Mucosa of stomach (tissue), 1 donor: Measurements from ENCODE around the gene HOXC9.

ENCODE experiments used
- H3K27me3 ChIP-seq: one replicate; pipeline ENCODE4 v1.7.0; 2013; ENCODE audit warnings: mild to moderate bottlenecking, low read length; ENCODE audit not compliant: control insufficient read depth, insufficient read depth
- H3K36me3 ChIP-seq: one replicate; pipeline ENCODE4 v1.7.0; 2013; ENCODE audit warnings: low read length; ENCODE audit not compliant: control insufficient read depth, insufficient read depth
- H3K4me1 ChIP-seq: one replicate; pipeline ENCODE4 v1.7.0; 2013; ENCODE audit warnings: mild to moderate bottlenecking, low read length; ENCODE audit not compliant: control insufficient read depth, insufficient read depth
- H3K4me3 ChIP-seq: one replicate; pipeline ENCODE4 v1.7.0; 2013; ENCODE audit warnings: low read length
- H3K9ac ChIP-seq: one replicate; pipeline ENCODE4 v1.7.0; 2013; ENCODE audit warnings: mild to moderate bottlenecking, low read length, moderate library complexity
- H3K9me3 ChIP-seq: one replicate; pipeline ENCODE4 v1.7.0; 2013; ENCODE audit warnings: mild to moderate bottlenecking, low read length, moderate library complexity; ENCODE audit not compliant: control insufficient read depth
- donor health status: Pancreatic carcinoma.

Gene HOXC9

DNA sequence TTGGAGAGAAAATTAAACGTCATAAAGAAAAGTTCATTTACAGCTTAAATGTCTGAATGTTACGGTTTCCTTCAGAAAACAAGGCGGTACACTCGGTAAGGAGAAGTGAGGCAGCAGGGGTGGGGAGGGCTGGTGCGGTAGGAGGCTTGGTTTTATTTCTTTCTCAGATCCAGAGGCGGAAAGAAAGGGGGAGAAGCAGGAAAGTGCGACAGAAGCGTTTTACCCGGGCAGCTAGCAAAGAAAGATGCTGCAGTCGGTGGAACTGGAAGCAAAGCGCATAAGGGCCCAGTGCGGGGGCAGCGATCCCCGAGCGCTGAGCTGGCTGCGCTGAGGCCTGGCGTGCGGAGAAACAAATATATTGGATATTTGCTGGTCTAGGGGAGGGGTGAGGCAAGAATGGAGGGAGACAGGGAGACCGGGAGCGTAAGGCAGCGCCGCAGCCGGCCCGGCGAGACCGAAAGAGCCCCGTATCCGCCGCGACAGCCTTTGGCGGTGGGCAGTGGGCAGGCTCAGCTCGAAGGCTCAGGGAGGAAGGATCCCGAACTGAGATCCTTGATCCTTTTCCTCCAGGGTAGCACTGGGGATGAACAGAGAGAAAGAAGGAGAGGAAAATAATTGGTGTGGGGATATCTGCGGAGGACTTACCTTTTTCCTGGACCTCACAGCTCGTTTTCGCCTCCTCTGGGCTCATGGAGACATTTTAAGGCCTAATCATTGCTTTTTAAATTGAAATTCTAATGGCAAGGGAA, 33.4 kb upstream of the HOXC9 start:
- H3K9ac ChIP-seq, result no peak overlapping the region
- H3K4me1 ChIP-seq, result no peaks in the 10 kb centered on the region
- peaks cover 100% of the 10 kb centered on the region for H3K27me3 ChIP-seq
- no peaks in the 10 kb centered on the region for H3K9me3 ChIP-seq
- no peaks in the 10 kb centered on the region for H3K36me3 ChIP-seq
- no peak overlapping the region for H3K4me3 ChIP-seq

DNA sequence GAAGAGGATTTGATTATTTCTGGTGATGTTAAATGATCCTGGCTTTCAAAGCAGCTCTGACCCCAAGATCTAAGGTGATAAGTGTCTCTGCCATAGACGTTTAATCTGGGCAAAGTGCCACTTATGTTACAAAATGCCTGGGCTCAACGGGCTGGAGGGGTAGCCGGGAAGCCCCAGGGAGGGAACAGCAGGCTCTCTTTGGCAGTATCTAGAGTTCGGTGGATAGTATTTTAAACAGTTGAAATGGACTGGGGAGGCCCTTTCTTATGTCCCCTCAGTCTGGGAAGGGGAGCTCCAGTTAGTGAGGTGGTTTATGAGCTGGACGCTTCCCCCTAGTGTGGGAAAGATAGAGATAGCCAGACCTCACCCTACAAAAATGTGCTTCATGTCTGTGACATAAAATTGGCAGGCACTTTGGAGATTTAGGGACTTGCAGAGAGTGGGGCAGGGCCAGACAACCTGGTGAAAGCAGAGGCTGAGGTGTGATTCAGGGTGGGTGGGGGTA, 32.5 kb upstream of the HOXC9 start:
- Histone ChIP-seq H3K4me1 (no peaks in the 10 kb centered on the region), H3K36me3 (no peaks in the 10 kb centered on the region), H3K9ac (no peak overlapping the region), H3K9me3 (no peaks in the 10 kb centered on the region), H3K4me3 (no peak overlapping the region), H3K27me3 (peaks cover 100% of the 10 kb centered on the region)

GRCh38 chr12:53968214-53969127, 31.5 kb upstream of the HOXC9 start:
- no peak overlapping the region for H3K9ac ChIP-seq
- H3K36me3 ChIP-seq, result no peaks in the 10 kb centered on the region
- H3K4me1 ChIP-seq, result no peaks in the 10 kb centered on the region
- no peaks in the 10 kb centered on the region for H3K9me3 ChIP-seq
- H3K4me3 ChIP-seq, result no peak overlapping the region
- H3K27me3 ChIP-seq, result peaks cover 100% of the 10 kb centered on the region

GRCh38 chr12:53969588-53970259, 30.2 kb upstream of the HOXC9 start:
- H3K9ac ChIP-seq, result no peak overlapping the region
- peaks cover 100% of the 10 kb centered on the region for H3K27me3 ChIP-seq
- no peaks in the 10 kb centered on the region for H3K36me3 ChIP-seq
- H3K4me3 ChIP-seq, result no peak overlapping the region
- H3K4me1 ChIP-seq, result peaks cover 7% of the 10 kb centered on the region
- no peaks in the 10 kb centered on the region for H3K9me3 ChIP-seq

- H3K9me3 ChIP-seq, result no peaks in the 10 kb centered on the region
- H3K36me3 ChIP-seq, result no peaks in the 10 kb centered on the region
- no peak overlapping the region for H3K9ac ChIP-seq
- H3K27me3 ChIP-seq, result peaks cover 100% of the 10 kb centered on the region
- peaks cover 12% of the 10 kb centered on the region for H3K4me1 ChIP-seq
- H3K4me3 ChIP-seq, result no peak overlapping the region
Observed at GRCh38 chr12:53970451-53970850, 29.5 kb upstream of the HOXC9 start.

DNA sequence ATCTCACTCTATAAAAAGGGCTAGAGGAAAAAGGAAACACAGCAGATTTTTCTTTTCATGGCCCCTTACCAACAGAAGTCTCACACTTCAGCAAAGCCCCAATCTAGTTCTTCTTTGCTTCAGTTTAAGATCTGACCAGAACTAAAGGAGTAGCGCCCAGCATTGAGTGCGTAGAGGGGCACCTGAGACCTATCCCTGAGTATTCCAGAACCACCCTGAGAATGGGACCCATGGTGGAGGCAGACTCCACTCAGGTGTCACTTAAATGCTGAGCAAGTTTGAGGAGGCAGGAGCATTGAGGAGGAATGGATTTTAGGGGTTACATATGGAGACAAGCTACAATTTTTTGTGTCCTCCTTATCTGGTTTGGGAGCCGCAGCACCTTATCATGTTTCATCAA, 28.8 kb upstream of the HOXC9 start:
- H3K36me3 ChIP-seq, result no peaks in the 10 kb centered on the region
- no peaks in the 10 kb centered on the region for H3K9me3 ChIP-seq
- no peak overlapping the region for H3K4me3 ChIP-seq
- no peak overlapping the region for H3K9ac ChIP-seq
- H3K27me3 ChIP-seq, result peaks cover 100% of the 10 kb centered on the region
- peaks cover 15% of the 10 kb centered on the region for H3K4me1 ChIP-seq

- Histone ChIP-seq H3K4me3 (no peak overlapping the region), H3K4me1 (peaks cover 15% of the 10 kb centered on the region), H3K27me3 (peaks cover 100% of the 10 kb centered on the region), H3K9ac (no peak overlapping the region), H3K36me3 (no peaks in the 10 kb centered on the region), H3K9me3 (no peaks in the 10 kb centered on the region)
Observed at GRCh38 chr12:53971686-53972085, 28.3 kb upstream of the HOXC9 start.

GRCh38 chr12:53972152-53972702, 27.7 kb upstream of the HOXC9 start:
- H3K9me3 ChIP-seq, result no peaks in the 10 kb centered on the region
- H3K9ac ChIP-seq, result no peak overlapping the region
- H3K4me1 ChIP-seq, result peaks cover 15% of the 10 kb centered on the region
- H3K36me3 ChIP-seq, result no peaks in the 10 kb centered on the region
- H3K4me3 ChIP-seq, result no peak overlapping the region
- peaks cover 100% of the 10 kb centered on the region for H3K27me3 ChIP-seq

GRCh38 chr12:53972722-53973235, 27.2 kb upstream of the HOXC9 start, which contains the start of gene HOXC11:
Gene HOXC11, plus strand, starts transcription at chr12:53973126. Its CDS starts 116 bp downstream, at chr12:53973242.
- Histone ChIP-seq H3K4me1 (peaks cover 15% of the 10 kb centered on the region), H3K36me3 (no peaks in the 10 kb centered on the region), H3K9me3 (no peaks in the 10 kb centered on the region), H3K9ac (no peak within 1 kb of the TSS), H3K27me3 (peaks cover 100% of the 10 kb centered on the region), H3K4me3 (no peak within 1 kb of the TSS)

DNA sequence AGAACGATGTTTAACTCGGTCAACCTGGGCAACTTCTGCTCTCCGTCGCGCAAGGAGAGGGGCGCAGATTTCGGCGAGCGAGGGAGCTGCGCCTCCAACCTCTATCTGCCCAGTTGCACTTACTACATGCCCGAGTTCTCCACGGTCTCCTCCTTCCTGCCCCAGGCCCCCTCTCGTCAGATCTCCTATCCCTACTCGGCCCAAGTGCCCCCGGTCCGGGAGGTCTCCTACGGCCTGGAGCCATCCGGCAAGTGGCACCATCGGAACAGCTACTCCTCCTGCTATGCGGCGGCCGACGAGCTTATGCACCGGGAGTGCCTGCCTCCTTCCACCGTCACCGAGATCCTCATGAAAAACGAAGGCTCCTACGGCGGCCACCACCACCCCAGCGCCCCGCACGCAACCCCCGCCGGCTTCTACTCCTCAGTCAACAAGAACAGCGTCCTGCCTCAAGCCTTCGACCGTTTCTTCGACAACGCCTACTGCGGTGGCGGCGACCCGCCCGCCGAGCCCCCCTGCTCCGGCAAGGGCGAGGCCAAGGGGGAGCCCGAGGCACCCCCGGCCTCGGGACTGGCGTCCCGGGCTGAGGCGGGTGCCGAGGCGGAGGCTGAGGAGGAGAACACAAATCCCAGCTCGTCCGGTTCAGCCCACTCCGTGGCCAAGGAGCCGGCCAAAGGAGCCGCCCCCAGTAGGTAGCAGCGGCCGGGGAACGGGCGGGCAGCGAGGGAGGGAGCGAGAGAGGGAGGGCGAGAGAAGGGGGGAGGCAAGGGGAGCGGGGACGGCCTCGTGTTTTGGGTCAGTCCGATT, 26.5 kb upstream of the HOXC9 start:
- Histone ChIP-seq H3K4me3 (no peak overlapping the region), H3K9me3 (no peaks in the 10 kb centered on the region), H3K9ac (no peak overlapping the region), H3K27me3 (peaks cover 99% of the 10 kb centered on the region), H3K4me1 (peaks cover 16% of the 10 kb centered on the region), H3K36me3 (no peaks in the 10 kb centered on the region)
